Jurkat, Clone E6-1 (cell line): ENCODE results near the gene CRTC1.
"Not testable (repeated sequence)": the region's sequence is repeated elsewhere in the genome, so short reads cannot be mapped to it uniquely, and the experiment has no call there.

Experiments
- DNase-seq: peaks from one replicate; pipeline ENCODE4 v3.0.0-alpha.2; 2011; ENCODE audit warnings: low read depth, low spot score
- H3K4me3 ChIP-seq: 2 replicates; pipeline ENCODE4 v1.5.1; 2011; ENCODE audit warnings: mild to moderate bottlenecking, low read length, control low read depth, moderate library complexity

Gene CRTC1

DNA sequence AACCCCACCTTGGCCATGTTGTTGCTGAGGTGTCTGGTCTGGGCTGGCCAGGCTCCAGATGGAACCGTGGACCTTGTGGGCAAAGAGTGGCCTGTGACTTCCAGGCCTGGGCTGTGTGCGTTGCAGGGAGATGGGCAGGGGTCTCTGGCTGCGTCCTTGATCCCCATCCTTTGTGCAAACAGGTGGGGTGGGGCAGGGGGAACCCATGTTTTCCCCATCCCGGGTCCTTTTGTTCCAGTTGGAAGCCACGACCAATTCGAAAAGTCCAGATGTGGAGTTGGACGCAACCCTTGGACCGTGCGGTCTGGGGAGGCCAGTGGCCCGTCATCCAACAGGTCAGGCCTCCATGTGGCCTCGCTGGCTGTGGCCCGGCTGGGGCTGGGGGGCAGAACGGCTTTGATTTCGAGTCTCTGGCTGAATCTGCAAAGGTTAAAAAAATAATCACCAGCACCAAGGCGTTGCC is 120.7 kb downstream of the CRTC1 start:
- DNase-seq, result no peak

DNA sequence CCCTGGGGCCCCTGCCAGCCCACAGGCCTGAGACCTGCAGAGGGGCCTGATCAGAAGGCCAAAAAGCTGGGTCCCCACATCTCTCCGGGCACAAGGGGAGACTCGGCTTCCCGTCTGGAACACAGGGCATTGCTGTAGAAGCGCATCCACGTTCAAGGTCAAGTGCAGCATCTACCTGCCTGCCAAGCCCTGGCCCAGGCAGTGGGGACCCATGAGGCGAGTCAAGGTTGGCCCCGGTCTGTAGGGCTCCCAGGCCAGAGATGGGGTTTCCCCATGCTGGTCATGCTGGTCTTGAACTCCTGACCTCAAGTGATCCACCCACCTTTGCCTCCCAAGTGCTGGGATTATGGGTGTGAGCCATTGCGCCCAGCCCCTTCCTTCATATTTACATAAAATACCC is 121.2 kb downstream of the CRTC1 start:
- no peak overlapping the region for H3K4me3 ChIP-seq
- DNase-seq, result no peak

More for the DNA sequence above, 120.7 kb downstream of the CRTC1 start:
- no peak overlapping the region for H3K4me3 ChIP-seq

DNA sequence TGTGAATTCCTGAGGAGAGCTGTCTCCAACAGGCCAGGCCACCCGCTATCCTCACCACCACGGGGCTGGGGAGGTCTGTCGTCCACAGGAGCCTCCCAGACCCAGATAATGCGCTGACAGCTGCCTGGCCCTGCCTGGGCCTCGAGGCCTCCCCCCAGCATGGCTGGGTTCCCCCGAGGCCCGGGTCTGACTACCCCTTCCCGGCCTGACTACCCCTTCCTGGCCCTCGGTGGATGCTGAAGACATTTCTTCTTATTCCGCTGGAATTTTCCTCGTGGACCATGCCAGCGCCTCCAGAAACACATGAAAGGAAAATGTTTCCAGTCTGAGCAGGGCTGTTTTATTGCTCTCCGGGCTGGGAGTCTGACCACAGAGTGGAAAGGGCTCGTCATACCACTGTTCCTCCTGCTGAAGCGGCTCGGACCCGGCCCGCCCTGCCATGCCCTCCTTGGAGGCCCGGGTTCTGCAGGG is 124.4 kb downstream of the CRTC1 start:
- H3K4me3 ChIP-seq, result no peak overlapping the region
- DNase-seq, result no peak

DNA sequence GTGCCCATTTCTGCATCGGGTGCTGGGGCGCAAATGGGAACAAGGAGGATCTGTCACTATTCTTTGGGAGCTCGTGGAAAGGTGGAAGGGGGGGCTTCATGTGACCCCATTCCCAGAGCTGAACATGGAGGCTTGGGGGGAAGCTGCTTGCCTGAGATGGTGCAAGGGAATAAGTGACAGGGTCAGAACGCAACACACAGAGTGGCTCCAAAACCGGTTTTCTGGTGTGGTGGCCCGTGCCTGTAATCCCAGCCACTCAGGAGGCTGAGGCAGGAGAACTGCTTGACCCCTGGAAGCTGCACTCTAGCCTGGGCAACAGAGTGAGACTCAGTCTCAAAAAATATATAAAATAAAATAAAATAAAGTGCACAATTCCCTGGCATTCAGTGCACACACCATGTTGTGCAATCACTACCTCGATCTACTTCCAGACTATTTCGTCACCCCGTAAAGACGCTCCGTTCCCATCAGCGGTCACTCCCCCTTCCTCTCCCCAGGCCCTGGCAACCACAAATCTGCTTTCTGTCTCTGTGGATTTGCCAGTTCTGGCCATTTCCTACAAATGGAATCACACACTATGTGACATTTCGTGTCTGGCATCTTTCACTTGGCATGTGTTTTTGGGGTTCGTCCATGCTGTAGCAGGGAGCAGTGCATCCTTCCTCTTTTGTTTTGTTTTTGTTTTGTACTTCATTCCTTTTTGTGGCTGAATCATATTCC is 125.8 kb downstream of the CRTC1 start:
- no peak overlapping the region for H3K4me3 ChIP-seq
- no peak for DNase-seq

DNA sequence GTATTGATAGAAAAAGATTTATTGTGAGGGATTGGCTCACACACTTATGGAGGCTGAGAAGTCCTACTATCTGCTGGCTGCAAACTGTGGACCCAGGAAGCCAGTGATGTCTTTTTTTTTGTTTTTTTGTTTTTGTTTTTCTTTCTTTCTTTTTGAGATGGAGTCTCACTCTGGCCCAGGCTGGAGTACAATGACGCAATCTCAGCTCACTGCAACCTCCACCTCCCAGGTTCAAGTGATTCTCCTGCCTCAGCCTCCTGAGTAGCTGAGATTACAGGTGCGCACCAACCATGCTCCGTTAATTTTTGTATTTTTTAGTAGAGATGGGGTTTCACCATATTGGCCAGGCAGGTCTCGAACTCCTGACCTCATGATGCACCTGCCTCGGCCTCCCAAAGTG is 128.2 kb downstream of the CRTC1 start:
- not testable (repeated sequence) for DNase-seq, H3K4me3 ChIP-seq

DNA sequence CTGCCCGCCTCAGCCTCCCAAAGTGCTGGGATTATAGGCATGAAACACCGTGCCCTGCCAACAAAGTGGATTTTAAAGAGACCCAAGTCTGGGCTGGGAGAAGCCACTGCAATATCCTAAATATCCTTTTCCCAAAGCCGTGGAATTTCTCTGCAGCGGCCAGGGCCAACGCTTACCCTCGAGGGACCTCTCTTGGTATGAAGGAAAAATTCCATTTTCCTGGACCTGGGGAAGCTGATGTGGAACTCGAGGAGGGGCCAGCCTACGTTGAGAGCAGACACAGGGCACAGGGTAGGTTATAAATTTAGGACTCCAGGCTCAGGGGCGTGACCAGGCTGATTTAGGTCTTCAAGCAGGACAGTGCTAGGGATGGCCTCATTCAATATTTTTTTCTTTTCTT is 130.6 kb downstream of the CRTC1 start:
- no peak for DNase-seq
- H3K4me3 ChIP-seq, result no peak overlapping the region

DNA sequence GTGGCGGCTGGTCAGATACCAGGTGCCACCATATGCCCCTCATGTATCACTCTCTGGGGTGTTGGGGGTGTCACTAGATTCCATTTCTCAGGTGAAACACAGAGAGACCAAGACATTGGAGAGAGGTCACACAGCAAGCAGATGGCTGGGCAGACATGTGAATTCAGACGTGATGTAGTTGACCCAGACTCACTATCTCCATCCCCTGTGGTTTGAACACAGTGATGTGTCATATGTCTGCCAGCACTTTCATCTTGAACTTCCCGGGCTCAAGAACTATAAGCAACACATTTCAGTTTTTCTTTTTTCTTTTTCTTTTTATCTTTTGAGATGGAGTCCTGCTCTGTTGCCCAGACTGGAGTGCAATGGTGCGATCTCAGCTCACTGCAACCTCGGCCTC is 132.2 kb downstream of the CRTC1 start:
- DNase-seq, result no peak
- H3K4me3 ChIP-seq, result no peak overlapping the region

DNA sequence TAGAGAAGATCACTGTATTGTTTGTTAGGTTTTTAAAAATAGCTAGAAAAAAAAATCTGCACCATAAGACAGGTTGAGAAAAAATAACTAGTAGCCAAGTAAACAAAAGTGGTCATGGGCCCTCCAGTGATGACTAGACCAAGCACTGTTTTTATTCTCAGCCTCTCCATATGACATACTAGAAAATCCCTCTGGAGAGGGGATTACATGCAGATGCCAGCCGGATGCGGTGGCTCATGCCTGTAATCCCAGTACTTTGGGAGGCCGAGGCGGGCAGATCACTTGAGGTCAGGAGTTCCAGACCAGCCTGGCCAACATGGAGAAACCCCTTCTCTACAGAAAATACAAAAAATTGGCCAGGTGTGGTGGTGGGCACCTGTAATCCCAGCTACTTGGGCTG is 133.2 kb downstream of the CRTC1 start:
- DNase-seq, H3K4me3 ChIP-seq: not testable (repeated sequence)

DNA sequence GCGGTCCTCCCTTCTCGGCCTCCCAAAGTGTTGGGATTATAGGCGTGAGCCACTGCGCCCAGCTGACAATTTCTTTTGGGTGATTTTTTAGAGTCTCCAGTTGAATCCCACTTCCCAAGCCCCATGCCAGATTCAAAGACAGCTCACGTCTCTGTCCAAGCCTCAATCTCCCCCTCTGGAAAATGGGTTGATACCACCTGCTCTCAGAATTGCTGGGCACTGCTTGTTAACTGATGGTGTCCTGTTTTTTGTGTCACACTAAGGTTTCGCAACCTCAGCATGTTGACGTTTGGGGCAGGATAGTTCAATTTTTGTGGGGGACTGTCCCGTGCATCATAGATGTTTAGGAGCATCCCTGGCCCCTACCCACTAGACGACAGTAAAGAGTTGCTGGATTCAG is 134.1 kb downstream of the CRTC1 start:
- H3K4me3 ChIP-seq, result no peak overlapping the region
- no peak for DNase-seq

DNA sequence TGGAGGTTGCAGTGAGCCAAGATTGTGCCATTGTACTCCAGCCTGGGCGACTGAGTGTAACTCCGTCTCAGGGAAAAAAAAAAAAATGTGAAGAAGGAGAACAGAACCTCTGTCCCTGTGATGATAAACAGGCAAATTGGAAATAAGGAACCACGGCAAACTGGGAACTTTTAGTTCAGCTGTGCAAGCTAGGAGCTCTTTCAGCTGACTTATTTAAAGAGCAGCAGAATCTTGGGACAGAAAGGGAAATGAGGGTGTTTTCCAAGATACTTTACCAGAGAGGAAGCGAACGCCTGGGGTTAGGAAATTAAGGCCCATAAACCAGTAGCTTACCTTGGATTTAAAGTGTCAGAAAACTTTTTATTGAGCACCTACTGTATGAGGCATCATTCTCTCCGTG is 145.3 kb downstream of the CRTC1 start:
- DNase-seq, result no peak
- H3K4me3 ChIP-seq, result no peak overlapping the region

DNA sequence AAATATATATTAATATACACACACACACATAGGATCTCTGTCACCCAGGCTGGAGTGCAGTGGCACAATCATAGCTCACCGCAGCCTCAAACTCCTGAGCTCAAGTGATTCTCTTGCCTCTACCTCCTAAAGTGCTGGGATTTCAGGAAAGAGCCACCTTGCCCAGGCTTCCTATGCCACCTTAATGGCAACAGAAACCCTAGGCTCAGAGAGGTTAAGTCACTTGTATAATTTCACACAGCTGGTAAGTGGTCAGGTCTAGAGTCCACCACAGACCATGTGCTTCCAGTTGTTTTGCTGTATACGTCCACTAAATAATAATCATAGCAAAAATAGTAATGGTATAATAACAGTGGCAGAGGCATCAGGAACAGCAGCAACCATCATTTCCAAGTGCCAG is 147.0 kb downstream of the CRTC1 start:
- H3K4me3 ChIP-seq, result no peak overlapping the region
- DNase-seq, result no peak

DNA sequence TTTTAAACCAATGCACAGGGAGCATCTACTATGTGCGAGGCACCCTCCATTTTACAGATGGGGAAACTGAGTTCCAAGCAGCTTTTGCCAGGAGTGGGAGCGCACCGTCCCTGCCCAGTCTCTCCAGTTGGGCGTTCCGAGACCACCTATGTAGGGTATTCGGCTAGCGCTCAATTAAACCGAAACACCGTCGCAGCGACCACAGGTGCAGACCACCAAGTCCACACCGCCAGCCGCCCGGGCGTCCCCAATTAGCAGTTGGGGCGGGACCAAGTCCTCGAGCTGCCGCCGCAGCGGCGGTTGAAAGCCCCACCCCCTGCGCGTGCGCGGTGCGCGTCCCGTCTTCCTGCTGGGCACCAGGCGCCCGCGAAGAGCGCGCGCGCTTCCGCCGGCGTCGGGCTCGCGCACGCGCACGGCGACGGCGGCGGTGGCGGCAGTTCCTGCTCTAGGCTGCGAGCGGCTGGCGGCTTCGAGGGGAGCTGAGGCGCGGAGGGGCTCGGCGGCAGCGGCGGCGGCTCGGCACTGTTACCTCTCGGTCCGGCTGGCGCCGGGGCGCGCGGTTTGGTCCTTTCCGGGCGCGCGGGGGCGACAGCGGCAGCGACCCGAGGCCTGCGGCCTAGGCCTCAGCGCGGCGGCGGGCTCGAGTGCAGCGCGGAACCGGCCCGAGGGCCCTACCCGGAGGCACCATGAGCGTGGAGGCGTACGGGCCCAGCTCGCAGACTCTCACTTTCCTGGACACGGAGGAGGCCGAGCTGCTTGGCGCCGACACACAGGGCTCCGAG is 148.2 kb downstream of the CRTC1 start, which contains the start of gene UPF1:
Gene UPF1, plus strand, starts transcription at position 436 of the 782 bp plus-strand sequence. Its CDS starts 251 bp downstream, at position 687.
- DNase-seq, result peak; percentile 90
- H3K4me3 ChIP-seq, result peak within 1 kb of the TSS; percentile 87
